Cardiac muscle cell (in vitro differentiated cells and primary cell): ENCODE data around the gene PPP2R3B. TPM values are rescaled to one million over a fixed set of nuclear protein-coding genes. Genes with fewer than 3 reads are reported as not detected.
A peak's percentile ranks its signal among the peaks of the same experiment; 100 is the strongest.
"Not testable (repeated sequence)": the region's sequence is repeated elsewhere in the genome, so short reads cannot be mapped to it uniquely, and the experiment has no call there.

Experiments used
- DNase-seq, 2 donors: peaks; one replicate each; pipeline versions ENCODE4 v3.0.0 to v3.0.0-alpha.2; 2010 to 2017; ENCODE audit warnings: low read depth in 1 of 2, low spot score in 1 of 2
- H3K27ac ChIP-seq: fragments of 200-600 bp; sonication (generic); 2 replicates; pipeline ENCODE4 v1.5.1; 2016
- H3K27me3 ChIP-seq: fragments of 200-600 bp; sonication (generic); 2 replicates; pipeline ENCODE4 v1.6.0; 2016; ENCODE audit warnings: control low read depth
- H3K36me3 ChIP-seq: fragments of 200-600 bp; sonication (generic); 2 replicates; pipeline ENCODE4 v1.5.1; 2016; ENCODE audit warnings: control low read depth
- H3K4me1 ChIP-seq: fragments of 200-600 bp; sonication (generic); 2 replicates; pipeline ENCODE4 v1.8.1; 2017; ENCODE audit warnings: low read depth, mild to moderate bottlenecking, mixed run types
- H3K4me3 ChIP-seq: fragments of 200-600 bp; sonication (generic); 2 replicates; pipeline ENCODE4 v1.5.1; 2016; ENCODE audit warnings: mild to moderate bottlenecking
- H3K9me3 ChIP-seq: fragments of 200-600 bp; sonication (generic); 2 replicates; pipeline ENCODE4 v1.5.1; 2017; ENCODE audit warnings: low read depth, mild to moderate bottlenecking, control low read depth
- polyA plus RNA-seq: library from polyadenylated mRNA; unstranded; fragments of >200 nt; fragmentation: Nextera tagmentation; extraction: Ambion mirVana; gene quantifications from 2 replicates; pipeline ENCODE4 v1.2.1, GENCODE V29; 2016
- total RNA-seq: library from RNA; depleted of rRNA; stranded (reverse); fragments of >200 nt; gene quantifications from 2 replicates; pipeline ENCODE4 v1.2.3, GENCODE V29; 2016
- TF ChIP-seq, protein P1 (sequence below): IDR thresholded peaks from 2 replicates; pipeline ENCODE4 v1.5.1; 2012; ENCODE audit warnings: low read depth, mild to moderate bottlenecking, low read length

Gene PPP2R3B
- total and polyA plus RNA-seq, 2 experiments from 2014 or later: 142 to 155 TPM

DNA sequence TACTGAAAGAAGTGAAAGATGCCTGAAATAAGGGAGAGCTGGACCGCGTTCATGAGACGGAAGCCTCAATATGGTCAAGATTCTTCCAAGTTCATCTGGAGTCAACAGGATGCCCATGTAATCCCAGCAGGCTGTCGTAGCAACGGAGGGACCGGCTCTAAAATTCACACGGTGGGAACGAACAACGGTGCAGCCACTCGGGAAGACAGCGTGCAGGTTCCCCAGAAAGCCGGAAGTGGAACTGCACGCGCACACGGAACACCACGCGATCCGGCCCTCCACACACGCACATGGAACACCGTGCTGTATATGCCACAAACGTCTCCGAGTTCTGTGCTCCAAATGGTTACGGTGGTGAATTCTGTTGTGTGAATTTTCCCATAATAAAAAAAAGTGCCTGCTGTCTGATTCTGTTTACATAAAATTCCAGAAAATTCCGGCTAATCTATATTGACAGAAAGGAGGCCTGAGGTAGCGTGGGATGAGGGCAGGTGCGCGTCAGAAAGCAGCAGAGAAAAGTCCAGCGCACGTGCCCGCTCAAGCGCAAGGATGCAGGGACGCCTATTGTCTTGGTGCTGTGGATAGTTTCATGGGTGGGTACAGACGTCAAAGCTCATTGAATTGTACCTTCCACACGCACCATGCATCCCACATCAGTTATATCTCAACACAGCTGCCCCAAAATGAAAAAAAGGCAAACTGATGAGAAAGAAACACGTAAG is 31.2 kb downstream of the PPP2R3B start:
- TF ChIP-seq, protein P1, sequence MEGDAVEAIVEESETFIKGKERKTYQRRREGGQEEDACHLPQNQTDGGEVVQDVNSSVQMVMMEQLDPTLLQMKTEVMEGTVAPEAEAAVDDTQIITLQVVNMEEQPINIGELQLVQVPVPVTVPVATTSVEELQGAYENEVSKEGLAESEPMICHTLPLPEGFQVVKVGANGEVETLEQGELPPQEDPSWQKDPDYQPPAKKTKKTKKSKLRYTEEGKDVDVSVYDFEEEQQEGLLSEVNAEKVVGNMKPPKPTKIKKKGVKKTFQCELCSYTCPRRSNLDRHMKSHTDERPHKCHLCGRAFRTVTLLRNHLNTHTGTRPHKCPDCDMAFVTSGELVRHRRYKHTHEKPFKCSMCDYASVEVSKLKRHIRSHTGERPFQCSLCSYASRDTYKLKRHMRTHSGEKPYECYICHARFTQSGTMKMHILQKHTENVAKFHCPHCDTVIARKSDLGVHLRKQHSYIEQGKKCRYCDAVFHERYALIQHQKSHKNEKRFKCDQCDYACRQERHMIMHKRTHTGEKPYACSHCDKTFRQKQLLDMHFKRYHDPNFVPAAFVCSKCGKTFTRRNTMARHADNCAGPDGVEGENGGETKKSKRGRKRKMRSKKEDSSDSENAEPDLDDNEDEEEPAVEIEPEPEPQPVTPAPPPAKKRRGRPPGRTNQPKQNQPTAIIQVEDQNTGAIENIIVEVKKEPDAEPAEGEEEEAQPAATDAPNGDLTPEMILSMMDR: no peak
- no peak for DNase-seq
- Histone ChIP-seq H3K27ac (peak overlapping the region; percentile 3), H3K4me3 (no peak overlapping the region), H3K4me1 (no peaks in the 10 kb centered on the region), H3K36me3 (peaks cover 9% of the 10 kb centered on the region), H3K9me3 (no peaks in the 10 kb centered on the region), H3K27me3 (no peaks in the 10 kb centered on the region)

- Histone ChIP-seq H3K36me3 (peaks cover 3% of the 10 kb centered on the region), H3K27ac (no peak overlapping the region), H3K4me3 (no peak overlapping the region), H3K9me3 (no peaks in the 10 kb centered on the region), H3K4me1 (peaks cover 3% of the 10 kb centered on the region), H3K27me3 (no peaks in the 10 kb centered on the region)
- no peak for DNase-seq
- TF ChIP-seq, protein P1: no peak
Observed at GRCh38 chrX:353566-354535, 32.9 kb downstream of the PPP2R3B start.

DNA sequence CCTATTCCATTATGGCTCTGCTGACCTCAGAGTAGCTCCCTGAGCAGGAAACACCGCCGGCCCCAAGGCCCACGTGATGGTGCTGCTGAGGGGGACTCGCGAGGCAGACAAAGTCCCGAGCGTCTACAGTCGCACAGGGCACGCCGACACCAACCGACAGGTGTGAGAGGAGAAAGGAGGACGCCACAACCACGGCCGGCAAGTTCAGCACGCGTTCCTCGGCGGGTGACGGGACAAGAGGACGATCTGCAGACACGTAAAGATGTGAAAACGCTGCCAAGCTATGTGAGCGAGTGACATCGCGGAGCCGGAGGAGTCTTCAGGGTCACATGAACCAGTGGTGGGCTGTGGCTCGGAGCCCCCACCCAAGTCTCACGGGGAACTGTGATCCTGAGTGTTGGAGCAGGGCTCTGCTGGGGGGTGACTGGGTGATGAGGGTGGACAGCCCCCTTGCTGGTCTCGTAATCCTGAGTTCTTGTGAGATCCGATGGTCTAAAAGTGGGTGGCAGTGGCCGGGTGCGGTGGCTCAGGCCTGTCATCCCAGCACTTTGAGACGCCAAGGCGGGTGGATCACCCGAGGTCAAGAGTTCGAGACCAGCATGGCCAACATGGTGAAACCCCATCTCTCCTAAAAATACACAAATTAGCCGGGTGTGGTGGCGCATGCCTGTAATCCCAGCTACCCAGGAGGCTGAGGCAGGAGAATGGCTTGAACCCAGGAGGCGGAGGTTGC is 34.0 kb downstream of the PPP2R3B start:
- Histone ChIP-seq H3K9me3 (no peaks in the 10 kb centered on the region), H3K27me3 (no peaks in the 10 kb centered on the region), H3K27ac (no peak overlapping the region), H3K4me3 (no peak overlapping the region), H3K36me3 (peaks cover 3% of the 10 kb centered on the region), H3K4me1 (peaks cover 9% of the 10 kb centered on the region)
- TF ChIP-seq, protein P1: no peak
- DNase-seq: no peak

DNA sequence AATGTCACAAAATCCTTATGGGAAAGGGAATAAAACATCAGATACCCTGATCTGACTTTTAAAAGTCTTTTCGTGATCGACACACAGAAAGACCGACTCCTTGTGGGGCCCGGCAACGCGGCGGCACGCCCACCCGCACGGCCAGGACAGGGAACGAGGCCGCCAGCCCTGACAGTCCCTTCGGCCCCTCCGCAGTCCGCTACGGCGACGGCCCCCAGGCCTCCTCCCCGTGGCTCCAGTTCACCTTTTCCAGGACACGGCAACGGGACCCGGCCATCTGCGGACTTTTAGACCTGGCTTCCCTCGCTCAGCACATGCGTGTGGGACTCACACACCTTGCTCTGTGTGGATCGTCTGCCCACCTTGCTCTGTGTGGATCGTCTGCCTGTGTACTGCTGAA is 34.5 kb downstream of the PPP2R3B start:
- H3K27me3 ChIP-seq: no peaks in the 10 kb centered on the region
- TF ChIP-seq, protein P1: no peak
- no peak for DNase-seq
- no peak overlapping the region for H3K27ac ChIP-seq
- peaks cover 9% of the 10 kb centered on the region for H3K4me1 ChIP-seq
- H3K36me3 ChIP-seq: peaks cover 3% of the 10 kb centered on the region
- H3K4me3 ChIP-seq: no peak overlapping the region
- H3K9me3 ChIP-seq: no peaks in the 10 kb centered on the region

- H3K4me3 ChIP-seq: no peak overlapping the region
- TF ChIP-seq, protein P1: no peak
- DNase-seq: no peak
- peaks cover 3% of the 10 kb centered on the region for H3K36me3 ChIP-seq
- H3K27ac ChIP-seq: no peak overlapping the region
- H3K4me1 ChIP-seq: peaks cover 9% of the 10 kb centered on the region
- H3K9me3 ChIP-seq: no peaks in the 10 kb centered on the region
- H3K27me3 ChIP-seq: no peaks in the 10 kb centered on the region
Observed at GRCh38 chrX:351736-352135, 35.0 kb downstream of the PPP2R3B start.

DNA sequence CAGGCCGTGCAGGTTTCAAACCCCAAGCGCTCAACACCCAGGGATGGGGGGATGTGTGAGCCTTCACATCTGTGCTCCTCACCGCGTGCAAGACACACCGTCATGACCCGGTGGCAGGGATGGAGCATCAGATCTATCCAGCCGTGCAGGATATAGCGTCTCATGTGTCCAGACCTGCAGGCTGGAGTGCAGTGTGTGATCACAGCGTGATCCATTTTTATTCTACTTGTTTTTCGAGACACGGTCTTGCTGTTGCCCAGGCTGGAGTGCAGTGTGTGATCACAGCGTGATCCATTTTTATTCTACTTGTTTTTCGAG is 35.4 kb downstream of the PPP2R3B start:
- DNase-seq, H3K4me1 ChIP-seq, H3K27ac ChIP-seq, H3K4me3 ChIP-seq, H3K36me3 ChIP-seq, H3K27me3 ChIP-seq, H3K9me3 ChIP-seq: not testable (repeated sequence)
